K562 (cell line): ENCODE measurements around the gene TENM4. TPM values are rescaled to one million over a fixed set of nuclear protein-coding genes. Genes with fewer than 3 reads are reported as not detected.

Experiments used
- ATAC-seq: fragments of 200-7000 bp; cut with Tn5 transposase; 3 replicates; pipeline ENCODE4 v1.9.1; 2020; ENCODE audit warnings: moderate library complexity
- BruUV-seq: library from RNA; stranded (reverse); fragments of 400-500 nt; replicated peaks from 2 replicates; lab custom pipeline; 2021; lab: Mats Ljungman, UMichigan
- CTCF ChIA-PET: fragments of 300-600 bp; formaldehyde crosslinking; extraction: SDS; loops from one replicate; lab custom pipeline; 2021; ENCODE audit warnings: low intra/inter-chr PET ratio; lab: Yijun Ruan, JAX
- POLR2A ChIA-PET: fragments of 300-600, 350-650 bp; sonication (Branson Sonifier 250); formaldehyde crosslinking; extraction: SDS; loops from one replicate; lab custom pipeline; 2021; ENCODE audit warnings: antibody characterized with exemption, inconsistent platforms; lab: Yijun Ruan, JAX
- DNase-seq, 4 experiments: peaks; one replicate each; pipeline versions ENCODE4 v3.0.0 to v3.0.0-alpha.2; 2011 to 2018; ENCODE audit warnings: low spot score in 3 of 4, mixed read lengths in 3 of 4; ENCODE audit errors: extremely low read depth in 1 of 4
- FAIRE-seq: peaks from 2 replicates; lab custom pipeline; 2011; peaks lifted over from hg19 to GRCh38; lab: Jason Lieb, UNC
- H2AFZ ChIP-seq: 2 replicates; pipeline ENCODE4 v1.6.0; 2011; ENCODE audit warnings: low read depth, low read length, control low read depth, inconsistent platforms
- H3K27ac ChIP-seq: fragments of 200-600 bp; 3 replicates; pipeline ENCODE4 v1.8.0; 2011; ENCODE audit warnings: low read depth, mild to moderate bottlenecking, control low read depth, inconsistent platforms, low read length, moderate library complexity, mixed read lengths; ENCODE audit errors: extremely low read depth
- H3K27me3 ChIP-seq, 2 experiments: fragments of 300-600 bp in 1 of 2; 2 replicates in 1 of 2; 3 replicates in 1 of 2; pipeline versions ENCODE4 v1.6.0 to v1.8.0; 2011; ENCODE audit warnings: inconsistent platforms in 2 of 2, low read length in 2 of 2, mild to moderate bottlenecking in 1 of 2, mixed read lengths in 1 of 2, moderate library complexity in 1 of 2; ENCODE audit not compliant: control insufficient read depth in 2 of 2, insufficient read depth in 2 of 2
- H3K36me3 ChIP-seq: fragments of 300-600 bp; 3 replicates; pipeline ENCODE4 v1.8.0; 2011; ENCODE audit warnings: mild to moderate bottlenecking, low read length, inconsistent platforms; ENCODE audit not compliant: control insufficient read depth, insufficient read depth
- H3K4me1 ChIP-seq, 2 experiments: fragments of 200-600 bp in 1 of 2; replicated peaks in 1 of 2; 2 replicates in 1 of 2; 3 replicates in 1 of 2; pipeline versions ENCODE4 v1.5.1 to v1.8.0; 2011; ENCODE audit warnings: inconsistent platforms in 2 of 2, low read length in 2 of 2, mild to moderate bottlenecking in 1 of 2, mixed read lengths in 1 of 2, moderate library complexity in 1 of 2; ENCODE audit not compliant: control insufficient read depth in 2 of 2, insufficient read depth in 2 of 2
- H3K4me2 ChIP-seq: 2 replicates; pipeline ENCODE4 v1.6.1; 2011; ENCODE audit warnings: low read length, control low read depth, inconsistent platforms, mixed read lengths; ENCODE audit not compliant: insufficient read depth
- H3K4me3 ChIP-seq: fragments of 200-600 bp; sonication (generic), shearing (Covaris generic); 2 replicates; pipeline ENCODE4 v1.5.1; 2016; ENCODE audit warnings: control low read depth, inconsistent platforms
- H3K79me2 ChIP-seq: fragments of 200-600 bp; 3 replicates; pipeline ENCODE4 v1.8.0; 2011; ENCODE audit warnings: low read length, inconsistent platforms; ENCODE audit not compliant: control insufficient read depth, insufficient read depth
- H3K9ac ChIP-seq, 2 experiments: 2 replicates each; pipeline versions ENCODE4 v1.6.0 to v1.6.1; 2011; ENCODE audit warnings: low read depth in 2 of 2, low read length in 2 of 2, control low read depth in 1 of 2, inconsistent platforms in 1 of 2, mild to moderate bottlenecking in 1 of 2, mixed read lengths in 1 of 2; ENCODE audit not compliant: insufficient read depth in 1 of 2
- H3K9me1 ChIP-seq: one replicate; pipeline ENCODE4 v1.6.0; 2011; ENCODE audit warnings: inconsistent platforms, mild to moderate bottlenecking, low read length, moderate library complexity; ENCODE audit not compliant: control insufficient read depth, insufficient read depth
- H3K9me3 ChIP-seq: replicated peaks from 2 replicates; pipeline ENCODE4 v1.5.1; 2011; ENCODE audit warnings: low read depth, low read length, inconsistent platforms; ENCODE audit not compliant: control insufficient read depth, insufficient read depth
- H4K20me1 ChIP-seq: replicated peaks from 2 replicates; pipeline ENCODE4 v1.6.1; 2011; ENCODE audit warnings: low read length, inconsistent platforms, mixed read lengths; ENCODE audit not compliant: control insufficient read depth, insufficient read depth
- NR0B1 ChIP-seq: fragments of 450-650 bp; IDR thresholded peaks from one replicate; pipeline ENCODE4 v1.6.1; 2018; ENCODE audit warnings: mild to moderate bottlenecking, moderate library complexity; ENCODE audit not compliant: partially characterized antibody
- NR2C1 ChIP-seq, 2 experiments: fragments of 450-650 bp; IDR thresholded peaks; 2 replicates each; pipeline ENCODE4 v1.6.1; 2017; ENCODE audit warnings: mild to moderate bottlenecking in 2 of 2, antibody characterized with exemption in 1 of 2, inconsistent platforms in 1 of 2, missing compliant biosample characterization in 1 of 2, missing genetic modification characterization in 1 of 2
- SAFB2 ChIP-seq: fragments of 200-400 bp; formaldehyde crosslinking; IDR thresholded peaks from 2 replicates; pipeline ENCODE4 v1.6.1; 2018; ENCODE audit warnings: borderline replicate concordance, low read length, low read depth, moderate library complexity; ENCODE audit not compliant: severe bottlenecking
- TSC22D4 ChIP-seq: fragments of 450-650 bp; IDR thresholded peaks from 2 replicates; pipeline ENCODE4 v1.6.1; 2016; ENCODE audit warnings: missing genetic modification characterization, missing biosample characterization, control low read depth
- WGBS: fragments of 100-300 bp; shearing (Covaris generic); methylation state at CpG from one replicate; pipeline ENCODE4 v1.1.6; 2016; ENCODE audit warnings: low coverage, mixed read lengths; ENCODE audit not compliant: insufficient coverage; ENCODE audit errors: missing lambda C conversion rate; 5-methylcytosine and 5-hydroxymethylcytosine counted together
- in situ Hi-C: fragments of 300-500 bp; cut with MboI; formaldehyde crosslinking; loops from 4 replicates; pipeline ENCODE4 v1.15.0; 2018; ENCODE audit warnings: inconsistent platforms, mixed read lengths
- intact Hi-C: fragments of 100-400 bp; cut with micrococcal nuclease; formaldehyde crosslinking; loops from 2 replicates; pipeline ENCODE4 v1.14.2; 2022
- polyA plus RNA-seq, 8 experiments: library from polyadenylated mRNA; depleted of rRNA in 4 of 8; stranded (reverse) in 5 of 8; unstranded in 3 of 8; fragments of >200 nt; fragmentation: Nextera tagmentation in 2 of 8; fragmentation: Illumina TruSeq in 1 of 8; extraction: Ambion mirVana in 2 of 8; extraction: Trizol in 1 of 8; gene quantifications; 2 replicates each; pipeline versions ENCODE4 v1.2.1 to v1.2.3, GENCODE V29; 2011 to 2014; ENCODE audit warnings: inconsistent platforms in 1 of 8, missing spikeins in 1 of 8
- total RNA-seq, 7 experiments: library from RNA; depleted of rRNA in 6 of 7; stranded (reverse); fragments of >200 nt in 6 of 7; fragmentation: Illumina TruSeq in 2 of 7; extraction: Trizol in 2 of 7; gene quantifications; 2 replicates each; pipeline versions ENCODE4 v1.2.1 to v1.2.3, GENCODE V29; 2011 to 2021; ENCODE audit warnings: low replicate concordance in 1 of 7

TENM4 gene
- total and polyA plus RNA-seq, 9 of the 15 experiments (the other 6 are each of a cell fraction or from before 2014, with no cell fraction given) = 0.16 TPM; not detected in 8

DNA sequence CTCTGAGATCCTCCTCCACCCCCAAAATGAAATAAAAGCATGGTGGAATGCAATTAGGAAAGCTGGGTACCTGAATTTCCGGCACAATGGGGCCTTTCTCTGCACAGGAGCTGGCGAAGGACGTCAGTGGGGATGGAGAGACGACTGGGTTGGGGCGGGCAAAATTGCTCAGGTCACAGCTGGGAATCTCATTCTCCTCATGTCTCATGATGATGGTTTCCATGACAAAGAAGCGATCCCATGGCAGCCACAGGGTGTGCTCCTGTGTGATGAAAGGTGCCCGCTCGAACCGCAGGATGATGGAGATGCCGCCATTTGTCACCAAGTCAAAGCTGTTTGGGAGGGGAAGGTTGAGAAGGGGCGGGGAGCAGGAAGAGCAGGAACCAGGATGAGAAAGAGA, 708.6 kb downstream of the TENM4 start:
- no TSS peak for BruUV-seq
- DNase-seq (no peak), FAIRE-seq (no peak), ATAC-seq (no peak)
- Histone ChIP-seq H3K4me3 (no peak overlapping the region), H3K36me3 (no peaks in the 10 kb centered on the region), H2AFZ (no peak overlapping the region), H3K9me1 (no peaks in the 10 kb centered on the region), H3K27me3 (peaks cover 0 to 19% of the 10 kb centered on the region in 2 experiments; a peak in 1 of 5 replicates), H3K9me3 (no peaks in the 10 kb centered on the region), H3K9ac (no peak overlapping the region), H3K79me2 (no peaks in the 10 kb centered on the region), H3K4me2 (no peak overlapping the region), H3K4me1 (no peaks in the 10 kb centered on the region)
- POLR2A ChIA-PET = interaction anchor here (0.9 to 1.1 kb wide), 2 partner anchors 8 to 15 kb away, joined by 4 read pairs; no protein-coding TSS in a partner anchor
- intact Hi-C loops = no loop called here
- in situ Hi-C loops = no loop called here
- under 1% methylated on average over 11 of the region's 11 CpGs for WGBS
- CTCF ChIA-PET = no interaction called here
- TF ChIP-seq TSC22D4 = no peak
- no peak for TF ChIP-seq NR2C1 (IDR thresholded peaks at IDR 0.05)
- no peak for TF ChIP-seq NR2C1 (tag; IDR thresholded peaks at IDR 0.05)
- no peak for TF ChIP-seq NR0B1
- no peak for TF ChIP-seq SAFB2
- TF ChIP-seq, all 486 proteins: peak for 0
- H4K20me1 ChIP-seq = no peaks in the 10 kb centered on the region; the same call in 1 of the 2 replicates
- no peak overlapping the region for H3K27ac ChIP-seq
